GM21526 (cell line): Measurements from ENCODE around the gene CC2D2A.
"Not testable (repeated sequence)": the region's sequence is repeated elsewhere in the genome, so short reads cannot be mapped to it uniquely, and the experiment has no call there.

ENCODE experiments used
- ATAC-seq: cut with Tn5 transposase; IDR thresholded peaks from one replicate; pipeline ENCODE4 v1.9.1; 2021; ENCODE audit warnings: moderate library complexity; ENCODE audit not compliant: unreplicated experiment, low FRiP score

CC2D2A gene

DNA sequence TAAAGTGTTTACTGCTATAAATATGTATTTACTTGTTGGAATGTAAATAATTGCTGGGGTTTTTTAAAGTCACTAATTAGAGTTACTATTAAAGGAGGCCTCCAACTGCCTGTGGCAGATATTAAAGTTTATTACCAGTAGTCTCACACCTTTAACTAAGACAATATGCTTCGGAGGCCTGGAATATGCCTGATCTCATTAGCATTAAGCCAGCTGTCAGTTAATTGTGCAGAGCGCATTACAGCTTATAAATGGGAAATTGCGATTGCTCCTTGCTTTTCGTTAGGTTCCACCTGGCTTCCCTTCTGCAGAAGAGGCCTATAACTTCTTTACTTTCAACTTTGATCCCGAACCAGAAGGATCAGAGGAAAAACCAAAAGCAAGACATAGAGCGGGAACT, 41.3 kb downstream of the CC2D2A start:
- ATAC-seq = no peak

- no peak for ATAC-seq
These were observed 43.9 kb downstream of the CC2D2A start for GRCh38 chr4:15513545-15513944.

DNA sequence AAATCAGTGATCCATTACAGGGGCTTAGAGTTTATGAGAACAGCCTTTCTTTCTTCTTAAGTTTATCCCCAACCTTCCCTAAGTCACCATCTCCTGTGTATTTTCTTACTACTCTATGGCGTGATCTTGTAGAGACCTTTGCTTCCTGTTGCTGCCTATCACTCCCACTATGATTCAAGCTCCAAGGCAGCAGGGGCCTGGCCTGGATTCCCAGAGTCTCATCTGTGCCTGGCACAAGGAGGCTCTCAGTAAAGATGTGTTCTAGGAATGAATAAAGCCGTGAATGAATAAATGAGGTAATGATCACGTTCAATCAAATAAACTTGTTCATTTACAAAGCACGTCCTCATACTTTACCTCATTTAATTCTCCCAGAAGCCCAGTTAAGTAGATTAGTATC, 45.4 kb downstream of the CC2D2A start:
- no peak for ATAC-seq

DNA sequence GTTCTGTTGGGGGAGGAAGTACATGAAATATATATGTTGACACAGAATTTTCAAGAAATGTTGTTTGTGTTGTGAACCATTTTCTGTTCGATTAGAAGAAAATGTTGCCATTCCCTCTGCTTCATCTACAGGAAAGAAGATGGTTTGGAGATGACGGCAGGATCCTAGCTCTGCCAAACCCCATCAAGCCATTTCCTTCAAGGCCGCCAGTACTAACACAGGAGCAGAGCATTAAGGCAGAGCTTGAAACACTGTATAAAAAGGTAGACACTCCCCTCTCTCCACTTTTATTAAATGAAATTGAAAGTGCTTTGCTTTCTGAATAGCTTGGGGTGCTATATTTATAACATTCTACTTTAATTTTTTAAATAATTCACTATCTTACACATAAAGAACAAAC, 46.8 kb downstream of the CC2D2A start:
- no peak for ATAC-seq

GRCh38 chr4:15517681-15518080, 48.0 kb downstream of the CC2D2A start:
- not testable (repeated sequence) for ATAC-seq

- no peak for ATAC-seq
These were observed 51.9 kb downstream of the CC2D2A start for GRCh38 chr4:15521442-15522039.

- ATAC-seq = no peak
These were observed 55.4 kb downstream of the CC2D2A start for GRCh38 chr4:15525080-15525479.

DNA sequence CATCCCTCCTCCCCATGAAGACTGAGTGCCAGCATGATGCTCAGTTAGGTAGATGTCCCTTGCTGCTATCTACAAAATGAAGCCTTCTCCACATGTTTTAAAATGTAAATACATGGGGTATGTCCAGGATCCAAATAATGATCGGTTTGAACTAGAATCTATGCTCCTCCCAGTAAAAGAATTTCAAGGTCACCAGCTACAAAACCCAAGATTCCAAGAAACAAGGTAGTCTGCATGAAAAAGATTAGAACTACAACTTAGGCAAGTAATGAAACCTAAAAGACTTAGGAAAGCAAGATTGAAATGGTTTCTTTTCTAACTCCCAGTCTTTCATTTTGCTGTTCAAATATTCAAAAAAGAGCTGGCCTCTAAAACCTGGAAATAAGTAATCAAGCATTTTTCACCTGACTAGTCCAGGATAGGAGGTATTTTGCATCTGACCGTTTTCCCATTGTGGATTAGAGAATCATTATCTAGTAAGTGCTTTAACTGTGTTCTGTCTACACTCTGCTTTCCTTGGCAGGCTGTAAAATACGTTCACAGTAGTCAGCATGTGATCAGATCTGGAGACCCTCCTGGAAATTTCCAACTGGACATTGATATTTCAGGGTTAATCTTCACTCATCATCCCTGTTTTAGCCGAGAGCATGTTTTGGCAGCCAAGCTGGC, 57.4 kb downstream of the CC2D2A start:
- no peak for ATAC-seq

- no peak for ATAC-seq
These were observed 62.1 kb downstream of the CC2D2A start for GRCh38 chr4:15531792-15532191.

DNA sequence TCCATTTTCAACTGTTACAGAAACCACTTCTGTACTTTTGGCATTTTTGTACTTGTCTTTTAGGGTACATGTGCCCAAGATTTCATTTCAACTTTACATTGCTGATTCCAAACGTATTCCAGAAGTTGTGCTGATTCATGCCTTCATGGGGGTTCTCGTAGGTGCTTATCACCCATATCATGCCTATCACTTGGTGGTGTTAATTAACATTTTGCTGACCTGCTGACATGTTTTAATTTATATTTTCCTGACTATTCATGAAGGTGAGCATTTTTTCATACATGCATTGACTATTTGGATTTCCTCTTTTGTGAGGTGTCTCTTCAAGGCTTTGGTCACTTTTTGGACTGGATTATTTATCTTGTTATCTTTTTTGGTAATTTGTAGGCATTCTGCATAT, 64.1 kb downstream of the CC2D2A start:
- no peak for ATAC-seq

DNA sequence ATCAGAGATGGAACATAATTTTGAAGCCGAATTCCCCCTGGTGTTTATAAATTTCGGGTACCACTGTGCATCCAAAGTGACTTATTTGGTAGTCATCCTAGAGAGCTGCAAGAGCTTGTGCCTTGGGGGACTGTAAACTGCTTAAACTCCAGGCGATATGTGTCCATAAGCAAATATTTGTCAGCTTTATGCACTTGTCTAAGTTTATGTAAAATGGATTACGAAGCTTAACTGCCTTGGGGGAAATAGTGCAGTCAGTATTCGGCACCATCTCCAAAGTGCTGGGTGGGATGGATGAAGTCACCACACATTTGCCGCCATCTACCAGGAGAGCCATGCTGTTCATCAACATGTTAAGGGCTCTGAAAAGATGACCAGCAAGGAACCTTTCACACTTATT, 65.9 kb downstream of the CC2D2A start:
- no peak for ATAC-seq

- ATAC-seq = no peak
These were observed 67.1 kb downstream of the CC2D2A start for GRCh38 chr4:15536552-15537499.

- no peak for ATAC-seq
These were observed 72.3 kb downstream of the CC2D2A start for GRCh38 chr4:15541941-15542340.

DNA sequence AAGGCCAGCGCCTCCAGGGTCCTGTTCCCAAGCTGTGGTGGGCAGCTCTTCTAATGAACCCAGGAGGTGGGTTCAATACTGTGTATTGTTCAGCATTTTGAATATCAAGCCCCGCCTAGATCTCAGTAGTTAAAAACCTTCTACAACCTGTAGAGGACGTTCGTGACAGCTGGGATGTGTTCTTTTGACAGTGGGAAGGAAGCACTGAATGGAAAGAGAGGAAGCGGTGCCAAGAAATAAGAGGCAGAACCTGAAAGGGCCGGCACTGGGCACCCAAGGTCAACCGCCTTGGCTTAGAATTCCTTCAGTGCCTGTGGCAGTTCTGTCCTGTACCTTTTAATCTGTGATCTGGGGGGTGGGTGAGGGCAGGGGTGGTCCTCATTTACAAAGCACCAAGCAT, 73.1 kb downstream of the CC2D2A start:
- no peak for ATAC-seq

DNA sequence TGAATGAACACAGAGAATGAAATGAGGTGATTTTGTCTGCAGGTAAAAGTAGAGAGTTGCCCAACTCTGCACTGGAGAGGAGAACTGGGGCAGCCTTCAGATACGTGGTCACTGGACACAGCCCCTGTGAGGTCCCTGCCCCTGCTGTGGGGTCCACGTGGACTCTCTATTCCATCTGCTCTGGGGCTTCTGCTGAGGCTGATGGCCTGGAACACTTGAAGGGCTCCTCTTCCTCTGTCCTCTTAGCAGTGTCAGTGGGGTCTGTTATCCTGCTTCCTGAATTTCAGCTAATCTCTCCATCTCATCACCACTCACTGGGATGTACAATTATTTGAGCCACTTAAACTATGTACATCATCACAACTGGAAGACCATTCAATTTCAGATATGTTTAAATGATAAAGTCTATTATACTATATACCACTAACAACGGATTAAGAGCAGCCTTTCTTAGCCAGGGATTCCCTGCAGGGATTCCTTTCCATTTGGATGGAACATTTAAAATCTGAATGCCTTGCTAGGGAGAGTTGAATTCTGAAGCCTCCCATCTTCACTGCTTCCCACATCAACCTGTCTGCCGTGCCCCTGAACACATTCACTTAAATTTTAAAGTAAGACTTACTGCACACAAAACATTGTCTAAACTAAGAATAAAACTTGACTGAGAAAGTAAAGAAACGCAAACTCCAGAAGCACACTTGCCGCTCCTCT, 74.0 kb downstream of the CC2D2A start:
- ATAC-seq = no peak

DNA sequence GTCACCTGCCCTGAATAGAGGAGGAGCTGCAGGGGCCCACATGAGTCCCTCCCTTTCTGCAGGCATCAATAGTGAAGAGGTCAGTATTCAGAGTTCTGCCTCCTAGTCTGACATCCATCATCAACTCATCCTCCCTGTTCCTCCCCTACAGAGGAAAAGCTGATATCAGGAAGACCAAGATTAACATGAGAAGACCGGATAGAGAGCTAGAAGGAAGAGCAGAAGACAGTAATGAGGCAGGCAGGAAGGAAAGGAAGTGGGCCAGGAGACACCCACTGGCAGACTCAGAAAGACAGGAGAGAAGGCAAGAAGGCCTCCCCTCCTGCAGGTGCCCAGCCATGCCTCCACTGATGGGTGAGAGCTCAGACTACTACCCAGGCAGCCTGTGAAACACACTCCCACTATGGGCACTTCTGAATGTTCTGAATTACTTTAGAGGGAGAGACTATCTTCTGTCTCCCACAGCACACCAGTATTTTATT, 74.6 kb downstream of the CC2D2A start:
- no peak for ATAC-seq

DNA sequence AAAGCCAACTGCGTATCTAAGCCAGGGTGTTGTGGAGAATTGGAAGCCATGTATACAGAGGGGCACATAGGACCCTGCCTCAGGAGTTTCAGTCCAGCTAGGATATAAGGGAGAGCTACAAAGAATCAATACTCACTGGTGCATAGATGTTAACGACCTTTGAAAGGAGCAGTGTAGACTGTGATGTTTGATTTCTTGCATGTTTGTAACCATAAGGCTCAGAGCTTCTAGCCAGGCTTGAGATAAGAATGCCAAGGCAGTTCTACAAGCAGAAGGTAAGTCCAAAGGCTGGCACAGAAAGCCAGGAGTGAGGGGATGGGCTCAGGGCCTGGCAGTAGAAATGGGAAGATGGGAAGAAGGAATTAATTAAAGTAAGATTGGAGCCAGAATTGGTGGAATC, 75.7 kb downstream of the CC2D2A start:
- ATAC-seq = no peak

- peak; percentile 56 for ATAC-seq
These were observed 77.7 kb downstream of the CC2D2A start for GRCh38 chr4:15547392-15547791.

GRCh38 chr4:15550491-15550890, 80.8 kb downstream of the CC2D2A start:
- no peak for ATAC-seq

DNA sequence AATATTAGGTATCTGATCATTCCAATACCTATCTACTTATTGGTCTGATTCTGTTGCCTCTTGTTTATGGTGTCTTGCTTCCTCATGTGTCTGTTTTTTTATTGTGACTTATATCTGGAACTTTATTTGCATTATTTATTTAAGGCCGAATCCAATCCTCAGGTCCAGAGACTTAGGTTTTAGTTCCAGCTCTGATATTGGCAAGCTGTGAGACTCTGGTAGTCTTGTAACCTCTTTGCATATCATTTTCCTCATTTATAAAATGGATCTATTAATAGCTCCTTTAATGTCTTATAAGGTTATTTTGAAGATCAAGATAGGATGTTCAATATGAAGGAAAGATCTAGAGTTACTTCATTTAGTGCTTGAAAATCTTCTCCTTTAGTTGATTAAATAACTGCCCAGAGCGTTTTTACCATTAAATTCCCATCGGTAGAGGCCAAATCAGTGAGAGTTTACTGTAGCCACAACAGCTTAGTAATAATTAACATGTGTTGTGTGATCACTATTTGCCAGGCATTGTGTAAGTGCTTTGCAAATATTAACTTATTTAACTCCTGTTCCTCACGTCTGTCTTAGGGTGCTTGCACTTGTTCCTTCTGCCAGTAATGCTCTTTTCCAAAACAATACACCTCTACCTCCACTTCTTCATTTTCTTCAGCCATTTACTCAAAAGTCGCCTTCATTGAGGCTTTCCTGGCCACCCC, 82.2 kb downstream of the CC2D2A start:
- no peak for ATAC-seq
